ENCODE data around the gene XAB2.
A peak's percentile ranks its signal among the peaks of the same experiment; 100 is the strongest.

Gene XAB2

GRCh38 chr19:7629347-7630054 lies at the start of gene XAB2, which contains the start of gene PET100:
Gene XAB2 (minus strand): TSS chr19:7629545. CDS start chr19:7629527, 18 bp downstream.
Gene PET100 (plus strand): TSS chr19:7629793. CDS start chr19:7629834, 41 bp downstream.
- DNase-seq: peak; percentile 99

- no peak for DNase-seq
These were observed 48.4 kb upstream of the XAB2 start for GRCh38 chr19:7677669-7678311.

- no peak for DNase-seq
These were observed 47.5 kb upstream of the XAB2 start, which contains the start of gene MCEMP1 for GRCh38 chr19:7676854-7677253. Gene MCEMP1 (plus strand): TSS chr19:7677090. CDS start chr19:7677121, 31 bp downstream.

GRCh38 chr19:7676376-7676775 lies 47.0 kb upstream of the XAB2 start:
- no peak for DNase-seq

GRCh38 chr19:7674010-7675005 lies 45.0 kb upstream of the XAB2 start:
- peak; percentile 83 for DNase-seq

GRCh38 chr19:7672522-7672921 lies 43.2 kb upstream of the XAB2 start:
- no peak for DNase-seq

GRCh38 chr19:7670790-7671189 lies 41.4 kb upstream of the XAB2 start:
- no peak for DNase-seq

- no peak for DNase-seq
These were observed 40.9 kb upstream of the XAB2 start for GRCh38 chr19:7670150-7670783.

- DNase-seq: no peak
These were observed 40.3 kb upstream of the XAB2 start for GRCh38 chr19:7669641-7670040.

GRCh38 chr19:7668842-7669241 lies 39.5 kb upstream of the XAB2 start, which contains the start of gene RETN:
Gene RETN (plus strand): TSS chr19:7669049. CDS start chr19:7669327, 278 bp downstream.
- no peak for DNase-seq

- no peak for DNase-seq
These were observed 35.7 kb upstream of the XAB2 start for GRCh38 chr19:7665076-7665475.

- no peak for DNase-seq
These were observed 34.4 kb upstream of the XAB2 start for GRCh38 chr19:7663706-7664105.

GRCh38 chr19:7662657-7663056 lies 33.3 kb upstream of the XAB2 start:
- no peak for DNase-seq

GRCh38 chr19:7661744-7662538 lies 32.6 kb upstream of the XAB2 start:
- DNase-seq: no peak

GRCh38 chr19:7658219-7658686 lies 28.9 kb upstream of the XAB2 start:
- DNase-seq: no peak

GRCh38 chr19:7657131-7657751 lies 27.9 kb upstream of the XAB2 start:
- DNase-seq: no peak

GRCh38 chr19:7655581-7655980 lies 26.2 kb upstream of the XAB2 start:
- DNase-seq: no peak

GRCh38 chr19:7654401-7654800 lies 25.1 kb upstream of the XAB2 start:
- DNase-seq: no peak

GRCh38 chr19:7652061-7652641 lies 22.8 kb upstream of the XAB2 start:
- peak; percentile 85 for DNase-seq

- no peak for DNase-seq
These were observed 20.8 kb upstream of the XAB2 start for GRCh38 chr19:7650148-7650547.
